HG03060 (cell line): ENCODE measurements around the gene SSTR4.

Experiments
- ATAC-seq: cut with Tn5 transposase; IDR thresholded peaks from one replicate; pipeline ENCODE4 v1.9.1; 2021; ENCODE audit warnings: low read depth, moderate number of reproducible peaks; ENCODE audit not compliant: unreplicated experiment

The SSTR4 gene

GRCh38 chr20:23084845-23085365 is 49.8 kb downstream of the SSTR4 start:
- ATAC-seq: no peak

GRCh38 chr20:23085436-23086055 is 50.4 kb downstream of the SSTR4 start:
- ATAC-seq: no peak

GRCh38 chr20:23086056-23086566 is 51.0 kb downstream of the SSTR4 start, which contains the start of gene CD93:
Gene CD93, minus strand, starts transcription at chr20:23086324. Its CDS starts 132 bp downstream, at chr20:23086192.
- no peak for ATAC-seq

- no peak for ATAC-seq
Observed at GRCh38 chr20:23086931-23087411, 51.9 kb downstream of the SSTR4 start.

- no peak for ATAC-seq
Observed at GRCh38 chr20:23087587-23088251, 52.6 kb downstream of the SSTR4 start.
